ENCODE results near the gene B4GALT1. TPM values are rescaled to one million over a fixed set of nuclear protein-coding genes. Genes with fewer than 3 reads are reported as not detected.

B4GALT1 gene
- total and polyA plus RNA-seq, 4 donors, result 27.2 to 130 (median 86.2) TPM

GRCh38 chr9:33146298-33146697 lies 20.8 kb downstream of the B4GALT1 start:
- Histone ChIP-seq H3K27ac (ENCODE audit: low read depth in 1 of 2, low read length in 1 of 2) (peak overlapping the region in 1 of 2 donors; percentile 62), H3K4me1 (ENCODE audit: control insufficient read depth in 5 of 5, insufficient read depth in 5 of 5, low read length in 5 of 5) (peaks cover 17 to 47% (median 26%) of the 10 kb centered on the region in 5 donors), H3K9ac (ENCODE audit: insufficient read depth in 1 of 2, low read length in 2 of 2) (no peak overlapping the region), H3K9me3 (ENCODE audit: control insufficient read depth in 4 of 4, insufficient read depth in 3 of 4, low read length in 3 of 4) (no peaks in the 10 kb centered on the region), H3K4me3 (no peak overlapping the region), H3K36me3 (ENCODE audit: control insufficient read depth in 4 of 4, insufficient read depth in 4 of 4, low read length in 4 of 4) (no peaks in the 10 kb centered on the region), H3K27me3 (ENCODE audit: control insufficient read depth in 3 of 3, insufficient read depth in 3 of 3, low read length in 2 of 3) (no peaks in the 10 kb centered on the region)
- ATAC-seq (ENCODE audit: insufficient read depth, low FRiP score), result no peak
- DNase-seq, result no peak
- TF ChIP-seq CTCF (IDR thresholded peaks at IDR 0.05; ENCODE audit: control extremely low read depth, extremely low read depth), result no peak
- WGBS, 2 donors, result 98 to 100% methylated on average over 2 of the region's 2 CpGs

GRCh38 chr9:33144551-33144950 lies 22.6 kb downstream of the B4GALT1 start:
- Histone ChIP-seq H3K9ac (ENCODE audit: insufficient read depth in 1 of 2, low read length in 2 of 2) (no peak overlapping the region), H3K27ac (ENCODE audit: low read depth in 1 of 2, low read length in 1 of 2) (peak overlapping the region in 1 of 2 donors; percentile 69), H3K4me3 (no peak overlapping the region), H3K9me3 (ENCODE audit: control insufficient read depth in 4 of 4, insufficient read depth in 3 of 4, low read length in 3 of 4) (no peaks in the 10 kb centered on the region), H3K36me3 (ENCODE audit: control insufficient read depth in 4 of 4, insufficient read depth in 4 of 4, low read length in 4 of 4) (no peaks in the 10 kb centered on the region), H3K4me1 (ENCODE audit: control insufficient read depth in 5 of 5, insufficient read depth in 5 of 5, low read length in 5 of 5) (peaks cover 25 to 55% (median 39%) of the 10 kb centered on the region in 5 donors), H3K27me3 (ENCODE audit: control insufficient read depth in 3 of 3, insufficient read depth in 3 of 3, low read length in 2 of 3) (no peaks in the 10 kb centered on the region)
- no peak for ATAC-seq (ENCODE audit: insufficient read depth, low FRiP score)
- no peak for TF ChIP-seq CTCF (IDR thresholded peaks at IDR 0.05; ENCODE audit: control extremely low read depth, extremely low read depth)
- 65 to 67% methylated on average over 3 of the region's 3 CpGs for WGBS, 2 donors
- no peak for DNase-seq

DNA sequence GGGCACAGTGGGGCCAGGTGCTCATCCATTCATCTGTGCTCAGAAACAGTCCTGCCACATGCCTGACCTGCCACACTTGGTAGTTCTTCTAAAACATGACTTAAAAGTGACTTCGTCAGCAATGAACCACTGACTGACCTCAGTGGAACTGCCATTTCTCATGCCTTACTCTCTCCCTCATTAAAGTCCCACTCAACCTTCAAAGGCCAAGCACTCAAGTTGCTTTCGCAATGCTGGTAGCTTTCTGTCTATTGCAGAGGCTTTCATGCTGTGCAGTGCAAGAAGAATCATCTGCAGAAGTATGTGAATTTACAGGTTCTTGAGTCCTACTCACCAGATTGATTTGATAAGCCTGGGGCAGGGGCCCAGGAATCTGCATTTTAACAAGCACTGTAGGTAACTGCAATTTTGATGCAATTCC lies 23.9 kb downstream of the B4GALT1 start:
- no peak overlapping the region for H3K9ac ChIP-seq (ENCODE audit: insufficient read depth in 1 of 2, low read length in 2 of 2)
- 56 to 58% methylated on average over 2 of the region's 2 CpGs for WGBS, 2 donors
- ATAC-seq (ENCODE audit: insufficient read depth, low FRiP score), result peak; percentile 29
- DNase-seq, result peak; percentile 58 to 84 (median 62)
- H3K4me3 ChIP-seq, result no peak overlapping the region
- TF ChIP-seq CTCF (IDR thresholded peaks at IDR 0.05; ENCODE audit: control extremely low read depth, extremely low read depth), result no peak
- H3K4me1 ChIP-seq (ENCODE audit: control insufficient read depth in 5 of 5, insufficient read depth in 5 of 5, low read length in 5 of 5), result peaks cover 35 to 59% (median 49%) of the 10 kb centered on the region in 5 donors
- no peaks in the 10 kb centered on the region for H3K9me3 ChIP-seq (ENCODE audit: control insufficient read depth in 4 of 4, insufficient read depth in 3 of 4, low read length in 3 of 4)
- H3K27me3 ChIP-seq (ENCODE audit: control insufficient read depth in 3 of 3, insufficient read depth in 3 of 3, low read length in 2 of 3), result no peaks in the 10 kb centered on the region
- H3K27ac ChIP-seq (ENCODE audit: low read depth in 1 of 2, low read length in 1 of 2), result peak overlapping the region in 1 of 2 donors; percentile 77
- no peaks in the 10 kb centered on the region for H3K36me3 ChIP-seq (ENCODE audit: control insufficient read depth in 4 of 4, insufficient read depth in 4 of 4, low read length in 4 of 4)

GRCh38 chr9:33142535-33142934 lies 24.6 kb downstream of the B4GALT1 start:
- Histone ChIP-seq H3K4me3 (no peak overlapping the region), H3K27ac (ENCODE audit: low read depth in 1 of 2, low read length in 1 of 2) (no peak overlapping the region), H3K27me3 (ENCODE audit: control insufficient read depth in 3 of 3, insufficient read depth in 3 of 3, low read length in 2 of 3) (no peaks in the 10 kb centered on the region), H3K4me1 (ENCODE audit: control insufficient read depth in 5 of 5, insufficient read depth in 5 of 5, low read length in 5 of 5) (peaks cover 35 to 66% (median 49%) of the 10 kb centered on the region in 5 donors), H3K9ac (ENCODE audit: insufficient read depth in 1 of 2, low read length in 2 of 2) (no peak overlapping the region), H3K9me3 (ENCODE audit: control insufficient read depth in 4 of 4, insufficient read depth in 3 of 4, low read length in 3 of 4) (no peaks in the 10 kb centered on the region), H3K36me3 (ENCODE audit: control insufficient read depth in 4 of 4, insufficient read depth in 4 of 4, low read length in 4 of 4) (no peaks in the 10 kb centered on the region)
- ATAC-seq (ENCODE audit: insufficient read depth, low FRiP score) (no peak), DNase-seq (no peak)
- WGBS, 2 donors, result 80 to 86% methylated on average over 5 of the region's 5 CpGs
- TF ChIP-seq CTCF (IDR thresholded peaks at IDR 0.05; ENCODE audit: control extremely low read depth, extremely low read depth), result no peak
